ENCODE measurements around the gene GGCT. TPM values are rescaled to one million over a fixed set of nuclear protein-coding genes. Genes with fewer than 3 reads are reported as not detected.

GGCT gene
- total and polyA plus RNA-seq, 8 donors = 2.9 to 56.5 (median 25.7) TPM; not detected in 1

GRCh38 chr7:30472081-30472783 is 32.4 kb downstream of the GGCT start:
- 64 to 79% (median 66%) methylated on average over 4 of the region's 4 CpGs for WGBS, 5 donors
- intact Hi-C loops (cut with DNase I; ENCODE audit: low total_unique reads) = no loop called here
- H3K27ac ChIP-seq = peak overlapping the region in 4 of 5 donors; percentile 75 to 91 (median 84)
- peaks cover 56 to 100% (median 79%) of the 10 kb centered on the region in 4 donors for H3K4me1 ChIP-seq
- no peaks in the 10 kb centered on the region for H3K36me3 ChIP-seq
- DNase-seq = no peak
- H3K27me3 ChIP-seq = no peaks in the 10 kb centered on the region
- H3K9me3 ChIP-seq = no peaks in the 10 kb centered on the region
- no peak for TF ChIP-seq EP300 (IDR thresholded peaks at IDR 0.05)
- TF ChIP-seq POLR2A (IDR thresholded peaks at IDR 0.05) = no peak
- no peak for TF ChIP-seq POLR2AphosphoS5 (IDR thresholded peaks at IDR 0.05)
- no peak for TF ChIP-seq CTCF (IDR thresholded peaks at IDR 0.05)
- no peak overlapping the region for H3K4me3 ChIP-seq

DNA sequence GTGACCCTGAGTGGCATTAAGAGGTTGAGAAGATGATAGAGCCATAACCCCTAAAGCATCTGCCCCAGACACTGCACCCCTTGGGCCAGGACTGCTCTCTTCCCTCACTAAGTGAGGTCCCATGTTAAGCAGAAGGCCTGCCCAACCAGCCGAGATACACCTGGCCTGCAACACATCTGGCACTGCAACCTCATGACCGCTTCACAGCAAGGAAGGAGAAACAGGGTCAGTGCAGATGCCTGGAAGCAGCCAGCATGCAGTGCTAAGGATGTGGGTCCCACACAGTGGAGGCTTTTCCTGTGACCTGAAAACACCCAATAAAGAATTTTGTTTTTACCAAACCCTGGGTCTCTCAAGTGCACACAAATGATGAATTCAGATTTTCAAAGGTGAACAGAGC is 33.4 kb downstream of the GGCT start:
- peak in 1 of 2 donors; percentile 35 for DNase-seq
- Histone ChIP-seq H3K27me3 (no peaks in the 10 kb centered on the region), H3K27ac (peak overlapping the region in 4 of 5 donors; percentile 75 to 91 (median 84)), H3K9me3 (no peaks in the 10 kb centered on the region), H3K36me3 (no peaks in the 10 kb centered on the region), H3K4me3 (no peak overlapping the region), H3K4me1 (peaks cover 47 to 100% (median 76%) of the 10 kb centered on the region in 4 donors)
- WGBS, 5 donors = 49 to 67% (median 57%) methylated on average over 2 of the region's 2 CpGs
- intact Hi-C loops (cut with DNase I; ENCODE audit: low total_unique reads) = no loop called here
- TF ChIP-seq EP300 (IDR thresholded peaks at IDR 0.05) = no peak
- no peak for TF ChIP-seq POLR2A (IDR thresholded peaks at IDR 0.05)
- TF ChIP-seq POLR2AphosphoS5 (IDR thresholded peaks at IDR 0.05) = no peak
- no peak for TF ChIP-seq CTCF (IDR thresholded peaks at IDR 0.05)

GRCh38 chr7:30470771-30471170 is 33.9 kb downstream of the GGCT start:
- Histone ChIP-seq H3K4me3 (no peak overlapping the region), H3K4me1 (peaks cover 47 to 100% (median 76%) of the 10 kb centered on the region in 4 donors), H3K36me3 (no peaks in the 10 kb centered on the region), H3K27ac (peak overlapping the region; percentile 31 to 91 (median 80)), H3K27me3 (no peaks in the 10 kb centered on the region), H3K9me3 (no peaks in the 10 kb centered on the region)
- intact Hi-C loops (cut with DNase I; ENCODE audit: low total_unique reads) = no loop called here
- DNase-seq = peak in 1 of 2 donors; percentile 84
- 10 to 23% (median 13%) methylated on average over 6 of the region's 6 CpGs for WGBS, 5 donors
- peak; percentile 77 for TF ChIP-seq EP300 (IDR thresholded peaks at IDR 0.05)
- peak; percentile 66 to 92 (median 82) for TF ChIP-seq POLR2AphosphoS5 (IDR thresholded peaks at IDR 0.05)
- TF ChIP-seq CTCF (IDR thresholded peaks at IDR 0.05) = no peak

DNA sequence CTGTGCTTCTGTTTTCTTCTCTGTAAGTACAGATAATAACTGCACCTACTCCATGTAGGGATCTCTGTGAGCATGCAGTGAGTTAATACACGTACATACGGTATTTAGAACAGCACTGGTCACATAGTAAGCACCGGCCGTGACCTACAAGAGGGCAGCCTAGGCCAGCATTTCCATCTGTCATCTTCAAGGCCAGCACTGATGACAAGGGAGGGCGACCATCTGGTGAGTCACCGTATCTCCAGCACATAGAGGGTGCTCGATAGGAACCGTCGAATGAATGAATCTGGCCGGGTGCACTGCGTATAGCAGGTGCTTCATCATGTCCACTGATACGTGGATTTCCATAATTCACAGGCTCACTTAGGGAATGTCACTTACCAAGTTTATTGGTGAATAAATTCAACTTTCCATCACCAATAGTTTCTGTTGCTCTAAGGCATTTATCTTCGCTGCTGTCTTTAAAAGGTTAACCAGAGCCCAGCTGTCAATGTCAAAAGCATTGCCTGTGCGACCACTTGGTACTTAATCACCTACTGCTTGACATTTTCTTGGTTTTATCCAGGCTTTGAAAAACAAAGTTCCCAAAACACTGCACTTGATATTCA is 34.4 kb downstream of the GGCT start:
- DNase-seq = peak in 1 of 2 donors; percentile 46
- H3K36me3 ChIP-seq = no peaks in the 10 kb centered on the region
- TF ChIP-seq EP300 (IDR thresholded peaks at IDR 0.05) (peak; percentile 63), POLR2A (IDR thresholded peaks at IDR 0.05) (no peak), CTCF (IDR thresholded peaks at IDR 0.05) (no peak), POLR2AphosphoS5 (IDR thresholded peaks at IDR 0.05) (peak; percentile 26 to 70 (median 53))
- intact Hi-C loops (cut with DNase I; ENCODE audit: low total_unique reads) = no loop called here
- no peak overlapping the region for H3K4me3 ChIP-seq
- WGBS, 5 donors = 53 to 73% (median 64%) methylated on average over 14 of the region's 14 CpGs
- peaks cover 45 to 100% (median 73%) of the 10 kb centered on the region in 4 donors for H3K4me1 ChIP-seq
- H3K27ac ChIP-seq = peak overlapping the region; percentile 31 to 91 (median 80)
- H3K27me3 ChIP-seq = no peaks in the 10 kb centered on the region
- no peaks in the 10 kb centered on the region for H3K9me3 ChIP-seq

Measured in stomach (tissue), 9 donors.